B cell (primary cell): Measurements from ENCODE around the gene TBL1XR1.

Experiments
- EZH2 ChIP-seq: IDR thresholded peaks from 2 replicates; pipeline ENCODE4 v1.6.1; 2012; ENCODE audit warnings: borderline replicate concordance, low read depth, mild to moderate bottlenecking, moderate library complexity, low read length; ENCODE audit not compliant: insufficient read depth, poor library complexity, severe bottlenecking
- TF ChIP-seq, protein P1 (sequence below): fragments of 200-600 bp; IDR thresholded peaks from one replicate; pipeline ENCODE4 v1.8.0; 2022; ENCODE audit warnings: antibody characterized with exemption, mild to moderate bottlenecking

GRCh38 chr3:177144922-177145321 is 52.4 kb downstream of the TBL1XR1 start:
- TF ChIP-seq, protein P1, sequence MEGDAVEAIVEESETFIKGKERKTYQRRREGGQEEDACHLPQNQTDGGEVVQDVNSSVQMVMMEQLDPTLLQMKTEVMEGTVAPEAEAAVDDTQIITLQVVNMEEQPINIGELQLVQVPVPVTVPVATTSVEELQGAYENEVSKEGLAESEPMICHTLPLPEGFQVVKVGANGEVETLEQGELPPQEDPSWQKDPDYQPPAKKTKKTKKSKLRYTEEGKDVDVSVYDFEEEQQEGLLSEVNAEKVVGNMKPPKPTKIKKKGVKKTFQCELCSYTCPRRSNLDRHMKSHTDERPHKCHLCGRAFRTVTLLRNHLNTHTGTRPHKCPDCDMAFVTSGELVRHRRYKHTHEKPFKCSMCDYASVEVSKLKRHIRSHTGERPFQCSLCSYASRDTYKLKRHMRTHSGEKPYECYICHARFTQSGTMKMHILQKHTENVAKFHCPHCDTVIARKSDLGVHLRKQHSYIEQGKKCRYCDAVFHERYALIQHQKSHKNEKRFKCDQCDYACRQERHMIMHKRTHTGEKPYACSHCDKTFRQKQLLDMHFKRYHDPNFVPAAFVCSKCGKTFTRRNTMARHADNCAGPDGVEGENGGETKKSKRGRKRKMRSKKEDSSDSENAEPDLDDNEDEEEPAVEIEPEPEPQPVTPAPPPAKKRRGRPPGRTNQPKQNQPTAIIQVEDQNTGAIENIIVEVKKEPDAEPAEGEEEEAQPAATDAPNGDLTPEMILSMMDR: no peak
- no peak for TF ChIP-seq EZH2
